H1 (cell line): ENCODE measurements around the gene CH25H. TPM values are rescaled to one million over a fixed set of nuclear protein-coding genes. Genes with fewer than 3 reads are reported as not detected.
"Not testable (repeated sequence)": the region's sequence is repeated elsewhere in the genome, so short reads cannot be mapped to it uniquely, and the experiment has no call there.

ENCODE experiments used
- CTCF ChIA-PET: fragments of 300-600 bp; sonication (Branson Sonifier 250); formaldehyde crosslinking; loops from one replicate; lab custom pipeline; 2021; ENCODE audit not compliant: partially characterized antibody; lab: Charles Lee
- POLR2A ChIA-PET: fragments of 300-600 bp; sonication (Branson Sonifier 250); formaldehyde crosslinking; loops from one replicate; lab custom pipeline; 2021; ENCODE audit warnings: inconsistent platforms; ENCODE audit not compliant: partially characterized antibody; lab: Charles Lee
- DNase-seq, 2 experiments: peaks; one replicate each; pipeline versions ENCODE4 v3.0.0 to v3.0.0-alpha.2; 2010 to 2022; ENCODE audit warnings: low spot score in 2 of 2, low read depth in 1 of 2, mixed read lengths in 1 of 2
- FAIRE-seq: peaks from 2 replicates; lab custom pipeline; 2011; peaks lifted over from hg19 to GRCh38; lab: Jason Lieb, UNC
- H2AFZ ChIP-seq: 2 replicates; pipeline ENCODE4 v1.8.1; 2012; ENCODE audit warnings: low read length, inconsistent platforms
- H2AK5ac ChIP-seq: 2 replicates; pipeline ENCODE4 v1.6.1; 2013; ENCODE audit warnings: low read depth, low read length
- H2BK120ac ChIP-seq: replicated peaks from 2 replicates; pipeline ENCODE3; 2013; ENCODE audit warnings: low read depth, low read length, inconsistent platforms
- H2BK12ac ChIP-seq: 2 replicates; pipeline ENCODE4 v1.6.1; 2013; ENCODE audit warnings: low read depth, low read length
- H2BK15ac ChIP-seq: 2 replicates; pipeline ENCODE4 v1.6.1; 2013; ENCODE audit warnings: low read length
- H2BK20ac ChIP-seq: 2 replicates; pipeline ENCODE4 v1.6.1; 2013; ENCODE audit warnings: low read length
- H2BK5ac ChIP-seq: 2 replicates; pipeline ENCODE4 v1.6.1; 2013; ENCODE audit warnings: low read depth, low read length
- H3K14ac ChIP-seq: 2 replicates; pipeline ENCODE4 v1.6.1; 2013; ENCODE audit warnings: inconsistent platforms; ENCODE audit not compliant: insufficient read length
- H3K18ac ChIP-seq: 2 replicates; pipeline ENCODE4 v1.6.1; 2013; ENCODE audit warnings: low read length; ENCODE audit errors: extremely low read depth
- H3K23ac ChIP-seq: 2 replicates; pipeline ENCODE4 v1.6.1; 2013; ENCODE audit warnings: inconsistent platforms; ENCODE audit not compliant: insufficient read length
- H3K23me2 ChIP-seq: 2 replicates; pipeline ENCODE4 v1.6.1; 2013; ENCODE audit warnings: low read depth, low read length
- H3K27ac ChIP-seq: 2 replicates; pipeline ENCODE4 v1.6.1; 2011; ENCODE audit warnings: low read depth, low read length, inconsistent platforms
- H3K27me3 ChIP-seq, 4 experiments: replicated peaks in 1 of 4; 1 replicate in 1 of 4; 2 replicates in 3 of 4; pipeline versions ENCODE4 v1.6.1 to v1.8.1; 2011 to 2013; ENCODE audit warnings: low read length in 3 of 4, mild to moderate bottlenecking in 3 of 4, inconsistent platforms in 2 of 4, mixed read lengths in 2 of 4, moderate library complexity in 1 of 4; ENCODE audit not compliant: control insufficient read depth in 3 of 4, insufficient read depth in 3 of 4; ENCODE audit errors: extremely low read depth in 1 of 4
- H3K36me3 ChIP-seq, 4 experiments: 2 replicates each; pipeline versions ENCODE4 v1.6.1 to v1.8.1; 2011 to 2013; ENCODE audit warnings: mild to moderate bottlenecking in 4 of 4, low read length in 3 of 4, moderate library complexity in 2 of 4, control low read depth in 1 of 4, inconsistent platforms in 1 of 4; ENCODE audit not compliant: insufficient read depth in 4 of 4, control insufficient read depth in 2 of 4
- H3K4ac ChIP-seq: replicated peaks from 2 replicates; pipeline ENCODE3; 2013; ENCODE audit warnings: low read length, low read depth, mixed read lengths, inconsistent platforms; ENCODE audit not compliant: insufficient read length
- H3K4me1 ChIP-seq, 4 experiments: replicated peaks in 1 of 4; 1 replicate in 1 of 4; 2 replicates in 3 of 4; pipeline versions ENCODE4 v1.6.1 to v1.8.1; 2011 to 2013; ENCODE audit warnings: low read length in 3 of 4, inconsistent platforms in 2 of 4, mixed read lengths in 1 of 4; ENCODE audit not compliant: insufficient read depth in 4 of 4, control insufficient read depth in 3 of 4
- H3K4me2 ChIP-seq, 2 experiments: 2 replicates each; pipeline versions ENCODE4 v1.6.1 to v1.8.1; 2011 to 2013; ENCODE audit warnings: low read depth in 2 of 2, low read length in 2 of 2, control low read depth in 1 of 2, inconsistent platforms in 1 of 2, mild to moderate bottlenecking in 1 of 2; ENCODE audit not compliant: insufficient read depth in 1 of 2
- H3K4me3 ChIP-seq, 4 experiments: fragments of 200-600, 300-600 bp in 1 of 4; sonication (generic), shearing (Covaris generic), sonication (Bioruptor Twin) in 1 of 4; 2 replicates each; pipeline versions ENCODE4 v1.5.1 to v1.8.1; 2011 to 2016; ENCODE audit warnings: low read length in 4 of 4, low read depth in 3 of 4, control low read depth in 2 of 4, inconsistent platforms in 2 of 4, mild to moderate bottlenecking in 2 of 4, mixed read lengths in 1 of 4, moderate library complexity in 1 of 4; ENCODE audit not compliant: insufficient read depth in 2 of 4; ENCODE audit errors: extremely low read depth in 1 of 4
- H3K56ac ChIP-seq: replicated peaks from 2 replicates; pipeline ENCODE3; 2013; ENCODE audit warnings: low read depth, mild to moderate bottlenecking, mixed read lengths, low read length, inconsistent platforms; ENCODE audit not compliant: insufficient read length
- H3K79me1 ChIP-seq: 2 replicates; pipeline ENCODE4 v1.6.1; 2013; ENCODE audit warnings: low read depth, low read length, control low read depth
- H3K79me2 ChIP-seq, 2 experiments: 2 replicates each; pipeline versions ENCODE4 v1.6.1 to v1.8.1; 2012 to 2013; ENCODE audit warnings: low read length in 2 of 2, mild to moderate bottlenecking in 2 of 2, inconsistent platforms in 1 of 2; ENCODE audit not compliant: insufficient read depth in 2 of 2, control insufficient read depth in 1 of 2
- H3K9ac ChIP-seq, 4 experiments: replicated peaks in 1 of 4; 1 replicate in 1 of 4; 2 replicates in 3 of 4; pipeline versions ENCODE4 v1.6.1 to v1.8.1; 2011 to 2013; ENCODE audit warnings: low read depth in 3 of 4, low read length in 3 of 4, control low read depth in 2 of 4, mild to moderate bottlenecking in 2 of 4, moderate library complexity in 2 of 4, inconsistent platforms in 1 of 4; ENCODE audit errors: extremely low read depth in 1 of 4
- H3K9me3 ChIP-seq, 2 experiments: 2 replicates each; pipeline versions ENCODE4 v1.6.1 to v1.8.1; 2012 to 2013; ENCODE audit warnings: mild to moderate bottlenecking in 2 of 2, moderate library complexity in 2 of 2, control low read depth in 1 of 2, inconsistent platforms in 1 of 2, low read depth in 1 of 2, low read length in 1 of 2, mixed read lengths in 1 of 2; ENCODE audit not compliant: insufficient read depth in 2 of 2
- H4K20me1 ChIP-seq, 2 experiments: replicated peaks in 1 of 2; 2 replicates each; pipeline versions ENCODE3 to v1.8.1; 2011 to 2013; ENCODE audit warnings: inconsistent platforms in 2 of 2, low read length in 2 of 2, mild to moderate bottlenecking in 1 of 2; ENCODE audit not compliant: insufficient read depth in 2 of 2, control insufficient read depth in 1 of 2
- H4K5ac ChIP-seq: 2 replicates; pipeline ENCODE4 v1.6.1; 2013; ENCODE audit warnings: low read length, low read depth, mixed read lengths, inconsistent platforms; ENCODE audit not compliant: insufficient read length
- H4K8ac ChIP-seq: 2 replicates; pipeline ENCODE4 v1.8.0; 2013; ENCODE audit warnings: mild to moderate bottlenecking, moderate library complexity, low read length, inconsistent platforms; ENCODE audit not compliant: insufficient read depth; ENCODE audit errors: extremely low read depth
- H4K91ac ChIP-seq: replicated peaks from 2 replicates; pipeline ENCODE3; 2013; ENCODE audit warnings: low read length, mixed read lengths, inconsistent platforms; ENCODE audit not compliant: insufficient read length
- WGBS, 2 experiments: shearing (Covaris generic) in 1 of 2; methylation state at CpG; one replicate each; pipeline versions ENCODE4 v1.1.6 to v1.1.7; 2013 to 2015; ENCODE audit warnings: low lambda C conversion rate in 2 of 2, mixed read lengths in 2 of 2, inconsistent platforms in 1 of 2, low coverage in 1 of 2, missing lambda C conversion rate in 1 of 2; ENCODE audit not compliant: insufficient replicate concordance in 2 of 2, insufficient coverage in 1 of 2, insufficient read length in 1 of 2; ENCODE audit errors: extremely low coverage in 1 of 2, missing lambda C conversion rate in 1 of 2; 5-methylcytosine and 5-hydroxymethylcytosine counted together
- polyA plus RNA-seq, 7 experiments: library from polyadenylated mRNA; depleted of rRNA in 3 of 7; stranded (reverse) in 5 of 7; unstranded in 2 of 7; fragments of >200 nt in 5 of 7; fragments of 200-250 nt in 2 of 7; gene quantifications; 1 replicate in 5 of 7; 2 replicates in 1 of 7; 4 replicates in 1 of 7; pipeline versions ENCODE4 v1.2.1 to v1.2.3, GENCODE V29; 2011 to 2013; ENCODE audit warnings: missing spikeins in 2 of 7, mixed read lengths in 2 of 7
- total RNA-seq: library from RNA; stranded (reverse); fragmentation: NEBNext Ultra II Directional; extraction: Animal tissue kit (Norgen Biotek cat#: 25700); gene quantifications from 2 replicates; pipeline ENCODE4 v1.2.1, GENCODE V29; 2021

CH25H gene
- total and polyA plus RNA-seq, 2 of the 8 experiments (the other 6 are each of a cell fraction or from before 2014, with no cell fraction given): 0.56 to 1.3 TPM

DNA sequence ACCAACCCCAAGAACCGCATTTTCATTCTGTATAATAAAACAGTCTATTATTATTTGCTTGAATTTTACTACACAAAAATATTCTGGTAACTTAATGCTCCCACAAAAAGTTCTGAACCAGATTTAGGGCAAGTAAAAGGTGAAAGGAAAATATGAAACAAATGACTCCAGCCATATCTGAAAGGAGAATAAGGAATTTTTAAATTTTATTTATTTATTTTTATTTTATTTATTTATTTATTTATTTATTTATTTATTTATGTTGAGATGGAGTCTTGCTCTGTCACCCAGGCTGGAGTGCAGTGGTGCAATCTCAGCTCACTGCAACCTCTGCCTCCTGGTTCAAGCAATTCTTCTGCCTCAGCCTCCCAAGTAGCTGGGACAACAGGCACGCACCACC is 40.5 kb upstream of the CH25H start:
- H3K23me2 ChIP-seq, H2AK5ac ChIP-seq, H3K4me2 ChIP-seq, H3K23ac ChIP-seq, H2AFZ ChIP-seq, H3K4me3 ChIP-seq, H3K4me1 ChIP-seq, H3K14ac ChIP-seq, H4K20me1 ChIP-seq, POLR2A ChIA-PET, H4K91ac ChIP-seq, H2BK120ac ChIP-seq, H3K79me1 ChIP-seq, H3K27me3 ChIP-seq, H3K27ac ChIP-seq, FAIRE-seq, H3K79me2 ChIP-seq, H4K5ac ChIP-seq, H4K8ac ChIP-seq, H3K4ac ChIP-seq, H3K18ac ChIP-seq, H3K56ac ChIP-seq, H3K9me3 ChIP-seq, H3K9ac ChIP-seq, H2BK15ac ChIP-seq, H3K36me3 ChIP-seq, H2BK5ac ChIP-seq, H2BK12ac ChIP-seq, DNase-seq, H2BK20ac ChIP-seq: not testable (repeated sequence)
- CTCF ChIA-PET: interaction anchor here (0.6 to 1.5 kb wide), 3 partner anchors 188 to 1316 kb away, joined by 3 to 5 read pairs (median 3); no protein-coding TSS in a partner anchor
- 97% methylated on average over 2 of the region's 2 CpGs; no CpG with 5 or more reads in 1 of the 2 experiments for WGBS, 2 experiments
